NCI-H2227 treated with DMSO at 0.1 percent for 48 hours (cell line): Measurements from ENCODE around the gene FOXN3.
A peak's percentile ranks its signal among the peaks of the same experiment; 100 is the strongest.

Source experiments
- DNase-seq: peaks from one replicate; lab custom pipeline; 2025; lab: John Stamatoyannopoulos, UW

FOXN3 gene

GRCh38 chr14:89359477-89360222, 57.4 kb downstream of the FOXN3 start:
- no peak for DNase-seq

GRCh38 chr14:89357655-89358297, 59.3 kb downstream of the FOXN3 start:
- no peak for DNase-seq

GRCh38 chr14:89356927-89357326, 60.1 kb downstream of the FOXN3 start:
- DNase-seq, result no peak

- no peak for DNase-seq
Measured at GRCh38 chr14:89356496-89356895, 60.5 kb downstream of the FOXN3 start.

- no peak for DNase-seq
Measured at GRCh38 chr14:89353766-89354113, 63.3 kb downstream of the FOXN3 start.

- DNase-seq, result no peak
Measured at GRCh38 chr14:89352976-89353765, 63.9 kb downstream of the FOXN3 start.

- DNase-seq, result no peak
Measured at GRCh38 chr14:89351516-89352404, 65.3 kb downstream of the FOXN3 start.

- no peak for DNase-seq
Measured at GRCh38 chr14:89351221-89351515, 65.9 kb downstream of the FOXN3 start.

- DNase-seq, result no peak
Measured at GRCh38 chr14:89350152-89350551, 66.9 kb downstream of the FOXN3 start.

- peak; percentile 91 for DNase-seq
Measured at GRCh38 chr14:89349171-89350008, 67.6 kb downstream of the FOXN3 start.

GRCh38 chr14:89348722-89349121, 68.3 kb downstream of the FOXN3 start:
- no peak for DNase-seq

GRCh38 chr14:89347885-89348284, 69.1 kb downstream of the FOXN3 start:
- DNase-seq, result no peak

- no peak for DNase-seq
Measured at GRCh38 chr14:89344920-89345254, 72.1 kb downstream of the FOXN3 start.

GRCh38 chr14:89343356-89343755, 73.7 kb downstream of the FOXN3 start:
- no peak for DNase-seq

- DNase-seq, result no peak
Measured at GRCh38 chr14:89342049-89342448, 75.0 kb downstream of the FOXN3 start.

- DNase-seq, result no peak
Measured at GRCh38 chr14:89340200-89341181, 76.5 kb downstream of the FOXN3 start.

- DNase-seq, result no peak
Measured at GRCh38 chr14:89339579-89339978, 77.5 kb downstream of the FOXN3 start.

GRCh38 chr14:89339158-89339557, 77.9 kb downstream of the FOXN3 start:
- no peak for DNase-seq

GRCh38 chr14:89336338-89336737, 80.7 kb downstream of the FOXN3 start:
- no peak for DNase-seq

- no peak for DNase-seq
Measured at GRCh38 chr14:89332031-89332430, 85.0 kb downstream of the FOXN3 start.
